Subcutaneous adipose tissue (tissue), 4 donors: Measurements from ENCODE around the gene ARL16. TPM values are rescaled to one million over a fixed set of nuclear protein-coding genes. Genes with fewer than 3 reads are reported as not detected.

ENCODE experiments used
- CTCF ChIP-seq: fragments of 450-650 bp; IDR thresholded peaks from one replicate; pipeline ENCODE4 v1.5.1; 2016; ENCODE audit warnings: low read depth, mild to moderate bottlenecking, control low read depth, antibody characterized with exemption, moderate library complexity
- total RNA-seq, 4 donors: library from RNA; depleted of rRNA; stranded (reverse); fragments of >200 nt; gene quantifications; one replicate each; pipeline ENCODE4 v1.1.0, GENCODE V29; 2016

ARL16 gene
- total RNA-seq, 4 donors from 2014 or later, result 13.2 to 40.3 (median 36.4) TPM

- no peak for TF ChIP-seq CTCF
Measured at GRCh38 chr17:81641825-81642489, 41.6 kb downstream of the ARL16 start.

- no peak for TF ChIP-seq CTCF
Measured at GRCh38 chr17:81640011-81640410, 43.6 kb downstream of the ARL16 start.

- no peak for TF ChIP-seq CTCF
Measured at GRCh38 chr17:81638683-81639082, 44.9 kb downstream of the ARL16 start.

GRCh38 chr17:81636505-81637288, 46.9 kb downstream of the ARL16 start, which contains the start of the genes NPLOC4 and TSPAN10:
TSS of gene NPLOC4 (minus strand) at chr17:81637112. CDS start at chr17:81636930, 182 bp downstream.
TSS of gene TSPAN10 (plus strand) at chr17:81637196. CDS start at chr17:81642413, 5,217 bp downstream.
- no peak for TF ChIP-seq CTCF

- TF ChIP-seq CTCF, result no peak
Measured at GRCh38 chr17:81635973-81636504, 47.6 kb downstream of the ARL16 start.

- no peak for TF ChIP-seq CTCF
Measured at GRCh38 chr17:81635431-81635830, 48.2 kb downstream of the ARL16 start.

GRCh38 chr17:81631482-81631881, 52.1 kb downstream of the ARL16 start:
- TF ChIP-seq CTCF, result no peak
